Measurements from ENCODE around the gene RNF44. TPM values are rescaled to one million over a fixed set of nuclear protein-coding genes. Genes with fewer than 3 reads are reported as not detected.

Gene RNF44
- total and polyA plus RNA-seq, 2 donors (not counting 3 experiments of a cell fraction or from before 2014, with no cell fraction given): 19.8 to 50.2 TPM

DNA sequence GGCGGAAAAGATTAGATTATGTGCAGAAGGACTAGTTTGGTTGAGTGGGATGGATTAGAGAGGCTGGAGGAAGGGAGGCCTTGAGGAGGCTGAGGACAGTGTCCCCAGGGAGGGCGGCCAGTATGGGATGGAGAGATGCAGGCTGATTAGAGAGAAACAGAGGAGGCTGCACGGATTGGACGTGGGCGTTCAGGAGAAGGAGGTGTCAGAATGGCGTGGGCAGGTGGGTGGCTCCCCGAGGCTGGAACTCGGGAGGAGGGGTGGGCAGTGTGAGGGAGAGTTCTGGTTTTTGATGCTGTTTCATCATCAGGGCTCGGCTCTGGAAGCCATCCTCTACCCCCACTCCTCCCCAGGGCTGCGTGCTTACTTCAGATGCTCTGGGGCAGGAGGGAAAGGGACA, 25.0 kb upstream of the RNF44 start:
- ChIA-PET POLR2A (no interaction called here), CTCF (interaction anchor here (1.0 to 2.2 kb wide), 2 partner anchors 10 to 11 kb away, joined by 3 to 7 read pairs; no protein-coding TSS in a partner anchor)
- Histone ChIP-seq H3K36me3 (ENCODE audit: control insufficient read depth in 2 of 2, extremely low read depth in 1 of 2, insufficient read depth in 2 of 2, low read length in 2 of 2) (no peaks in the 10 kb centered on the region), H3K27ac (ENCODE audit: insufficient read depth, low read depth, low read length) (no peak overlapping the region), H3K4me2 (ENCODE audit: insufficient read depth, low read length) (no peak overlapping the region), H3K9me3 (replicated peaks; ENCODE audit: control insufficient read depth, insufficient read depth, low read length) (no peaks in the 10 kb centered on the region), H3K4me3 (replicated peaks in 1 of 3; ENCODE audit: insufficient read depth in 1 of 3, low read depth in 1 of 3, low read length in 3 of 3) (no peak overlapping the region), H3K79me2 (ENCODE audit: control insufficient read depth, insufficient read depth, low read length) (no peaks in the 10 kb centered on the region), H3K27me3 (ENCODE audit: control insufficient read depth in 2 of 2, insufficient read depth in 2 of 2, low read length in 2 of 2) (peaks cover 0 to 2% of the 10 kb centered on the region in 2 experiments), H3K9ac (replicated peaks; ENCODE audit: extremely low read depth, insufficient read depth, low read length) (no peak overlapping the region), H4K20me1 (replicated peaks; ENCODE audit: control insufficient read depth, extremely low read depth, insufficient read depth, low read length) (no peaks in the 10 kb centered on the region), H2AFZ (ENCODE audit: low read depth, low read length) (no peak overlapping the region), H3K4me1 (ENCODE audit: control insufficient read depth, extremely low read depth, insufficient read depth, low read length) (no peaks in the 10 kb centered on the region), H3K9me1 (replicated peaks; ENCODE audit: control insufficient read depth, extremely low read depth, insufficient read depth, low read length) (no peaks in the 10 kb centered on the region)
- dilution Hi-C loops (cut with MboI; ENCODE audit: extremely low pct_ligation_motif_present, low sequenced_read_pairs): no loop called here
- DNase-seq (ENCODE audit: low read depth, low spot score): no peak
- no peak for FAIRE-seq
- TF ChIP-seq POLR2A (IDR thresholded peaks at IDR 0.05; ENCODE audit: low read depth, low read length) (no peak), MYC (IDR thresholded peaks at IDR 0.05; ENCODE audit: low read depth, low read length) (no peak), POLR2AphosphoS5 (IDR thresholded peaks at IDR 0.05; ENCODE audit: insufficient read depth, low read depth, low read length) (no peak), FOS (IDR thresholded peaks at IDR 0.05; ENCODE audit: borderline replicate concordance, insufficient read depth, low read length) (no peak), EZH2 (IDR thresholded peaks at IDR 0.05; ENCODE audit: borderline replicate concordance, low read depth, low read length, severe bottlenecking) (no peak), GATA2 (IDR thresholded peaks at IDR 0.05; ENCODE audit: insufficient read depth, insufficient read length, low read depth, low read length) (no peak), JUN (IDR thresholded peaks at IDR 0.05; ENCODE audit: borderline replicate concordance, insufficient read depth, insufficient read length, low read depth) (no peak)
- TF ChIP-seq, protein P1, sequence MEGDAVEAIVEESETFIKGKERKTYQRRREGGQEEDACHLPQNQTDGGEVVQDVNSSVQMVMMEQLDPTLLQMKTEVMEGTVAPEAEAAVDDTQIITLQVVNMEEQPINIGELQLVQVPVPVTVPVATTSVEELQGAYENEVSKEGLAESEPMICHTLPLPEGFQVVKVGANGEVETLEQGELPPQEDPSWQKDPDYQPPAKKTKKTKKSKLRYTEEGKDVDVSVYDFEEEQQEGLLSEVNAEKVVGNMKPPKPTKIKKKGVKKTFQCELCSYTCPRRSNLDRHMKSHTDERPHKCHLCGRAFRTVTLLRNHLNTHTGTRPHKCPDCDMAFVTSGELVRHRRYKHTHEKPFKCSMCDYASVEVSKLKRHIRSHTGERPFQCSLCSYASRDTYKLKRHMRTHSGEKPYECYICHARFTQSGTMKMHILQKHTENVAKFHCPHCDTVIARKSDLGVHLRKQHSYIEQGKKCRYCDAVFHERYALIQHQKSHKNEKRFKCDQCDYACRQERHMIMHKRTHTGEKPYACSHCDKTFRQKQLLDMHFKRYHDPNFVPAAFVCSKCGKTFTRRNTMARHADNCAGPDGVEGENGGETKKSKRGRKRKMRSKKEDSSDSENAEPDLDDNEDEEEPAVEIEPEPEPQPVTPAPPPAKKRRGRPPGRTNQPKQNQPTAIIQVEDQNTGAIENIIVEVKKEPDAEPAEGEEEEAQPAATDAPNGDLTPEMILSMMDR (IDR thresholded peaks at IDR 0.05; ENCODE audit: extremely low read depth in 1 of 2, insufficient read depth in 1 of 2, low read depth in 1 of 2, low read length in 2 of 2): no peak
- TF ChIP-seq, protein P2, sequence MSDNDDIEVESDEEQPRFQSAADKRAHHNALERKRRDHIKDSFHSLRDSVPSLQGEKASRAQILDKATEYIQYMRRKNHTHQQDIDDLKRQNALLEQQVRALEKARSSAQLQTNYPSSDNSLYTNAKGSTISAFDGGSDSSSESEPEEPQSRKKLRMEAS (IDR thresholded peaks at IDR 0.05; ENCODE audit: insufficient read depth, insufficient read length): no peak
- intact Hi-C loops (cut with micrococcal nuclease): no loop called here
- BruUV-seq (replicated peaks): no TSS peak
